ENCODE data around the gene C19orf25. TPM values are rescaled to one million over a fixed set of nuclear protein-coding genes. Genes with fewer than 3 reads are reported as not detected.

C19orf25 gene
- total and polyA plus RNA-seq, 2 donors (not counting 1 experiment from before 2014, with no cell fraction given): 34.2 to 68.3 TPM

DNA sequence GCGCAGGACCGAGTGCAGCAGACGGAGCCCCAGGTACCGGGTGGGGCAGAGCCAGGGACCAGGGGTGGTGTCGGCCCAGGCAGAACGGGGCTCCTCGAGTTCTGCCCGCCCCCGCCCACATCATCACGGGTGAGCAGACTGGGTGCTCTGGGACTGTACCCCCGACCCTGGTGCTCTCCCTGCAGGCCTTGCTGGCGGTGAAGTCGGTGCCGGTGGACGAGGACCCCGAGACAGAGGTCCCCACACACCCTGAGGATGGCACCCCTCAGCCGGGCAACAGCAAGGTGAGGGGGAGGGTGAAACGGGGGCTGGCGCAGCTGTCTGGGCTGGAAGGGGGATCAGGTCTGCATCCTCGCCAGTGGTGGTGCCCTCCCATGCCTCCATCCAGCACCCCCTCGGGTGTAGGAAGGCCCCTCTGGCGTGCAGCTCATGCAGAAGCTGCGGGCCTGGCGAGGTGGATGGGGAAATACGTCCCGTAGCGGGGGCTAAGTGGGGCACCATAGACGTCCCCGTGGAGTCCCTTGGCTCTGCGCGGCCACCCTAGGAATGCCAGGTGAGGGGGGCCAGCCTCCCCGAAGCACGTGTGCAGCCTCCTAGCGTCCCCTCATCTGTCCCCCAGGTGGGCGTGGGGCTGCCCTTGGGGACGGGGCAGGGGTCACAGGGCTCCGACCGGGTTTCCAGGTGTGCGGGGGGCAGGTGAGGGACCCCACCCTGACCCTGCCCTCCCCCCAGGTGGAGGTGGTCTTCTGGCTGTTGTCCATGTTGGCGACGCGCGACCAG lies 22.7 kb downstream of the C19orf25 start:
- Histone ChIP-seq H3K27me3 (replicated peaks in 1 of 4; ENCODE audit: control extremely low read depth in 1 of 4, control insufficient read depth in 3 of 4, insufficient read depth in 4 of 4, low read length in 3 of 4) (peaks cover 0 to 62% (median 33%) of the 10 kb centered on the region in 4 experiments), H3K4me1 (ENCODE audit: control insufficient read depth in 2 of 2, insufficient read depth in 2 of 2, low read length in 2 of 2) (peaks cover 31 to 35% of the 10 kb centered on the region in 2 donors), H3K9ac (ENCODE audit: low read length) (no peak overlapping the region), H4K20me1 (ENCODE audit: control insufficient read depth, insufficient read depth, low read length, poor library complexity, severe bottlenecking) (peaks cover 12% of the 10 kb centered on the region), H3K79me2 (ENCODE audit: control insufficient read depth, insufficient read depth, low read length) (no peaks in the 10 kb centered on the region), H2AFZ (ENCODE audit: insufficient read depth, low read depth, low read length, poor library complexity, severe bottlenecking) (no peak overlapping the region), H3K4me2 (replicated peaks; ENCODE audit: low read depth, low read length, poor library complexity, severe bottlenecking) (peak overlapping the region; percentile 80), H3K36me3 (replicated peaks in 1 of 2; ENCODE audit: control extremely low read depth in 1 of 2, control insufficient read depth in 1 of 2, extremely low read depth in 1 of 2, insufficient read depth in 2 of 2, low read length in 1 of 2) (no peaks in the 10 kb centered on the region), H3K4me3 (ENCODE audit: control extremely low read depth in 1 of 5, extremely low read depth in 1 of 5, insufficient read depth in 1 of 5, low read depth in 2 of 5, low read length in 4 of 5) (no peak overlapping the region), H3K27ac (ENCODE audit: low read length in 2 of 2) (no peak overlapping the region), H3K9me3 (ENCODE audit: control extremely low read depth in 1 of 3, control insufficient read depth in 2 of 3, insufficient read depth in 1 of 3, low read length in 2 of 3) (peaks cover 0 to 33% (median 0%) of the 10 kb centered on the region in 3 donors)
- peaks cover 27% of the 10 kb centered on the region for H3K27me3 Mint-ChIP-seq
- CTCF ChIA-PET: interaction anchor here (0.6 to 2.8 kb wide), 2 partner anchors 12 to 262 kb away, joined by 3 to 11 read pairs; no protein-coding TSS in a partner anchor
- DNase-seq (no peak), ATAC-seq (ENCODE audit: low read depth) (no peak)
- H3K9me3 Mint-ChIP-seq (ENCODE audit: insufficient read depth): no peaks in the 10 kb centered on the region
- TF ChIP-seq, protein P1, sequence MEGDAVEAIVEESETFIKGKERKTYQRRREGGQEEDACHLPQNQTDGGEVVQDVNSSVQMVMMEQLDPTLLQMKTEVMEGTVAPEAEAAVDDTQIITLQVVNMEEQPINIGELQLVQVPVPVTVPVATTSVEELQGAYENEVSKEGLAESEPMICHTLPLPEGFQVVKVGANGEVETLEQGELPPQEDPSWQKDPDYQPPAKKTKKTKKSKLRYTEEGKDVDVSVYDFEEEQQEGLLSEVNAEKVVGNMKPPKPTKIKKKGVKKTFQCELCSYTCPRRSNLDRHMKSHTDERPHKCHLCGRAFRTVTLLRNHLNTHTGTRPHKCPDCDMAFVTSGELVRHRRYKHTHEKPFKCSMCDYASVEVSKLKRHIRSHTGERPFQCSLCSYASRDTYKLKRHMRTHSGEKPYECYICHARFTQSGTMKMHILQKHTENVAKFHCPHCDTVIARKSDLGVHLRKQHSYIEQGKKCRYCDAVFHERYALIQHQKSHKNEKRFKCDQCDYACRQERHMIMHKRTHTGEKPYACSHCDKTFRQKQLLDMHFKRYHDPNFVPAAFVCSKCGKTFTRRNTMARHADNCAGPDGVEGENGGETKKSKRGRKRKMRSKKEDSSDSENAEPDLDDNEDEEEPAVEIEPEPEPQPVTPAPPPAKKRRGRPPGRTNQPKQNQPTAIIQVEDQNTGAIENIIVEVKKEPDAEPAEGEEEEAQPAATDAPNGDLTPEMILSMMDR (IDR thresholded peaks at IDR 0.05): no peak
- no peak for TF ChIP-seq EZH2 (IDR thresholded peaks at IDR 0.05; ENCODE audit: borderline replicate concordance, insufficient read depth, low read depth, low read length, poor library complexity, severe bottlenecking)
- POLR2A ChIA-PET: interaction anchor here (0.6 kb wide), 1 partner anchor 874 kb away, joined by 3 read pairs; no protein-coding TSS in a partner anchor
- H3K4me1 Mint-ChIP-seq: peaks cover 16% of the 10 kb centered on the region
- intact Hi-C loops (cut with micrococcal nuclease): no loop called here
- WGBS (ENCODE audit: insufficient coverage): 33% methylated on average over 40 of the region's 43 CpGs
- H3K4me3 Mint-ChIP-seq: no peak overlapping the region
- H3K27ac Mint-ChIP-seq: no peak overlapping the region

All from B cell (primary cell).